H1 (cell line): ENCODE results near the gene ADK. TPM values are rescaled to one million over a fixed set of nuclear protein-coding genes. Genes with fewer than 3 reads are reported as not detected.

ENCODE experiments used
- RNF2 ChIP-seq: fragments of 200-900, 300-1000 bp; sonication (generic); IDR thresholded peaks from 2 replicates; pipeline ENCODE4 v1.7.1; 2016; ENCODE audit warnings: borderline replicate concordance, low read depth, mild to moderate bottlenecking, antibody characterized with exemption, low read length; ENCODE audit not compliant: poor library complexity, severe bottlenecking; ENCODE audit errors: missing control alignments
- polyA plus RNA-seq, 7 experiments: library from polyadenylated mRNA; depleted of rRNA in 3 of 7; stranded (reverse) in 5 of 7; unstranded in 2 of 7; fragments of >200 nt in 5 of 7; fragments of 200-250 nt in 2 of 7; gene quantifications; 1 replicate in 5 of 7; 2 replicates in 1 of 7; 4 replicates in 1 of 7; pipeline versions ENCODE4 v1.2.1 to v1.2.3, GENCODE V29; 2011 to 2013; ENCODE audit warnings: missing spikeins in 2 of 7, mixed read lengths in 2 of 7
- total RNA-seq: library from RNA; stranded (reverse); fragmentation: NEBNext Ultra II Directional; extraction: Animal tissue kit (Norgen Biotek cat#: 25700); gene quantifications from 2 replicates; pipeline ENCODE4 v1.2.1, GENCODE V29; 2021

Gene ADK
- total and polyA plus RNA-seq, 2 of the 8 experiments (the other 6 are each of a cell fraction or from before 2014, with no cell fraction given), result 12.3 to 42.4 TPM

DNA sequence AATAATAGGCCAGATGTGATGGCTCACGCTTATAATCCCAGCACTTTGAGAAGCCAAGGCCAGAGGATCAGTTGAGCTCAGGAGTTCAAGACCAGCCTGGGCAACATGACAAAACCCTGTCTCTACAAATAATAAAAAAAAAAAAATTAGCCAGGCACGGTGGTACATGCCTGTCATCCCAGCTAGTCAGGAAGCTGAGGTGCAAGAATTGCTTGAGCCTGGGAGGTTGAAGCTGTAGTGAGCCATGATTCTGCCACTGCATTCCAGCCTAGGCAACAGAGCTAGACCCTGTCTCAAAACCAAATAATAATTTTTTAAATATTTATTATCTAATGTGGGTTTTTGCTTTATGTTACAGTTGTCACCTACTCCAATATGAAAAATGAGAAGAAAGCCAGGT lies 178.9 kb downstream of the ADK start (continued):
- no peak for TF ChIP-seq RNF2
- TF ChIP-seq, all 59 proteins: peak for 0
